ENCODE data around the gene LYPD6B. TPM values are rescaled to one million over a fixed set of nuclear protein-coding genes. Genes with fewer than 3 reads are reported as not detected.

LYPD6B gene
- total RNA-seq: not detected in 2 replicates

GRCh38 chr2:149038442-149039212, at the start of gene LYPD6B:
TSS of gene LYPD6B (plus strand) at chr2:149038699. CDS start at chr2:149130949, 92,250 bp downstream.
- intact Hi-C loops (cut with micrococcal nuclease): no loop called here

GRCh38 chr2:148989882-148990493, 48.5 kb upstream of the LYPD6B start:
- intact Hi-C loops (cut with micrococcal nuclease): loop anchor here (1.0 to 5.0 kb wide), 8 partner anchors 64 to 1053 kb away; partner anchors contain the start of genes KIF5C and ORC4

GRCh38 chr2:148990968-148991367, 47.5 kb upstream of the LYPD6B start:
- intact Hi-C loops (cut with micrococcal nuclease): loop anchor here (1.0 to 5.0 kb wide), 8 partner anchors 65 to 1054 kb away; partner anchors contain the start of genes KIF5C and ORC4

GRCh38 chr2:148992448-148992847, 46.1 kb upstream of the LYPD6B start:
- intact Hi-C loops (cut with micrococcal nuclease): loop anchor here (5.0 kb wide), 2 partner anchors 115 to 345 kb away; partner anchors contain the start of gene KIF5C

- intact Hi-C loops (cut with micrococcal nuclease): loop anchor here (5.0 kb wide), 2 partner anchors 116 to 346 kb away; partner anchors contain the start of gene KIF5C
Measured at GRCh38 chr2:148993351-148993750, 45.1 kb upstream of the LYPD6B start.

GRCh38 chr2:148994341-148994740, 44.2 kb upstream of the LYPD6B start:
- intact Hi-C loops (cut with micrococcal nuclease): loop anchor here (5.0 kb wide), 2 partner anchors 117 to 347 kb away; partner anchors contain the start of gene KIF5C

GRCh38 chr2:148996805-148997204, 41.7 kb upstream of the LYPD6B start:
- intact Hi-C loops (cut with micrococcal nuclease): no loop called here

- intact Hi-C loops (cut with micrococcal nuclease): no loop called here
Measured at GRCh38 chr2:148998165-148998830, 40.2 kb upstream of the LYPD6B start.

- intact Hi-C loops (cut with micrococcal nuclease): no loop called here
Measured at GRCh38 chr2:148998831-148999200, 39.7 kb upstream of the LYPD6B start.

- intact Hi-C loops (cut with micrococcal nuclease): no loop called here
Measured at GRCh38 chr2:148999451-148999921, 39.0 kb upstream of the LYPD6B start.

- intact Hi-C loops (cut with micrococcal nuclease): no loop called here
Measured at GRCh38 chr2:149000158-149000938, 38.2 kb upstream of the LYPD6B start.

GRCh38 chr2:149001496-149001895, 37.0 kb upstream of the LYPD6B start:
- intact Hi-C loops (cut with micrococcal nuclease): no loop called here

GRCh38 chr2:149002378-149002890, 36.1 kb upstream of the LYPD6B start:
- intact Hi-C loops (cut with micrococcal nuclease): no loop called here

- intact Hi-C loops (cut with micrococcal nuclease): no loop called here
Measured at GRCh38 chr2:149002891-149003740, 35.4 kb upstream of the LYPD6B start.

GRCh38 chr2:149004836-149005235, 33.7 kb upstream of the LYPD6B start:
- intact Hi-C loops (cut with micrococcal nuclease): no loop called here

GRCh38 chr2:149005471-149006077, 32.9 kb upstream of the LYPD6B start:
- intact Hi-C loops (cut with micrococcal nuclease): no loop called here

- intact Hi-C loops (cut with micrococcal nuclease): no loop called here
Measured at GRCh38 chr2:149006883-149007543, 31.5 kb upstream of the LYPD6B start.

- intact Hi-C loops (cut with micrococcal nuclease): no loop called here
Measured at GRCh38 chr2:149008381-149008780, 30.1 kb upstream of the LYPD6B start.
